GM21528 (cell line): ENCODE data around the gene ZNF101.
"Not testable (repeated sequence)": the region's sequence is repeated elsewhere in the genome, so short reads cannot be mapped to it uniquely, and the experiment has no call there.

Experiments used
- ATAC-seq: cut with Tn5 transposase; IDR thresholded peaks from one replicate; pipeline ENCODE4 v1.9.1; 2021; ENCODE audit warnings: mild to moderate bottlenecking, moderate library complexity; ENCODE audit not compliant: unreplicated experiment, low FRiP score

Gene ZNF101

DNA sequence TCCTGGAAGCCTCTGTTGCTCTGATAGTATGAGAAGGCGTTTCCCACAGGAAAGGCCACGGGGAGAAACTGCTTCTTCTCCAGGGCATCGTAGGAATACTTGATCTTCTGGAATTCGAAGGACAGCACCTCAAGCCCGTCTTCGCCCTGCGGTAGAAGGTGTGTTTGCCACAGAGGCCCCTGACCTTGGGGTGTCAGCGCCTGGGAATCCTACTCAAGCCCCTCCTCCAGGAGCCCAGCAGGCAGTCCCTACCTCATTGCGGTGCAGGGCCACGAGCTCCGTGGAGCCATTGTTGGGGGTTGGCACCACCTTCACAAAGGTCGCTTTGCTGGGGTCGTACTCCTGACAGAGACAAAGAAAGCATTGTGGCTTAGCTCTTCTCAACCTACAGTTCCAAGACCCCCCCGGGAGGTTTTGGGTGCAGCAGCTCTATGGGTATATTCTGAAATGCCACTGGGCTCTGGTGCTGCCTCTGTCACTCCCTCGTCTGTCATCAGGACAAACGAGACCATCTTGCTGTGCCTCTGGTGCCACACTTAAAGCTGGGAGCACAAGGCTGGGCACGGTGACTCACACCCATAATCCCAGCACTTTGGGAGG is 8.9 kb upstream of the ZNF101 start:
- no peak for ATAC-seq

DNA sequence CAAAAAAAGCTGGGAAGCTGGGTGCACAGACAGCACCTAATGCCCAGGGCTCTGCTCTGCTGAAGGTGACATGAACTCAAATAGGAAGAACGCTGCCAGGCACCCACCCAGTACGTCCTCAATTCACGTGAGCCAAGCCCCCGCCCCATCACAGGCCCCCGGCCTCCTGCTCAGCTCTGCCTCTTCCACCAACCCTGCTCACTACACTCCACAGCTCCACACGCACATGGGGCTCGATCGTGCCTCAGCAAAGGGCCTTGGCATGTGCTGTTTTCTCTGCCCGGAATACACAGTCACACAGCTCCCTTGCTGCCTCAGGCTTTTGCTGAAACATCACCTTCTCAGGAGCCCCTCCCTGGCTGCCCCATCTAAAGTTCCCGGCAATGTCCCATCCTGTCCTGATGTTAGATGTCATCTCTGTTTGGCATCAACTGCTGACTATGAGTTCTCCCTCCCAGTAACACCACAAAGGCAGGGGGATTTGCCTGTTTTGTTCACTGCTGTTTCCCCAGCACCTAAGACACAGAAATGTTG is 7.4 kb upstream of the ZNF101 start:
- ATAC-seq, result no peak

DNA sequence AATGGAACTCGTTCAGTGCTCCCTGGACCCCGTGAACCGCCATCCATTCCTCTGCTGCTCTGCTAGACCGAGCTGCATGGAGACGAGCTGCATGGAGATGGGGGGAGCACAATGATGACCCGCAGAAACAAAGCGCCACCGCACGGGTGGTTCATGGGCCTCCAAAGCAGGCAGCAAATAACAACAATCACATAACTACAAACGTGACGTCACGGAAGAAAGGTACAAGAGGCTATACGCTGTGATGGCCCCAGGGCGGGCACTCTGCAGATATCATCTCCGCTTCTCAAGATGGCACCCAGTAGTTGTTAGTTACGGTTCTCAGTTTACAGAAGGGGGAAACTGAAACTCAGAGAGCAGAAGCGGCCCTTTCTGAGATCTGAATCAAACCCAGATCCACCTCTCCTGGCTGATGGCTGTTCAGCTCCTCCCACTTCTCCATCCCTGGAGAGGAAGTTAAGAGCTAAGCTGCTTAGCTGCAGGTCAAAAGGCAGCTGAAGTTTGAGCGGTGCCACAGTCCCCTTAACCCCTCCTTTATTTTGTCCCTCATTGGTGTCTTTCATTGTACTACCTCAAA is 6.9 kb upstream of the ZNF101 start:
- ATAC-seq, result peak; percentile 44

DNA sequence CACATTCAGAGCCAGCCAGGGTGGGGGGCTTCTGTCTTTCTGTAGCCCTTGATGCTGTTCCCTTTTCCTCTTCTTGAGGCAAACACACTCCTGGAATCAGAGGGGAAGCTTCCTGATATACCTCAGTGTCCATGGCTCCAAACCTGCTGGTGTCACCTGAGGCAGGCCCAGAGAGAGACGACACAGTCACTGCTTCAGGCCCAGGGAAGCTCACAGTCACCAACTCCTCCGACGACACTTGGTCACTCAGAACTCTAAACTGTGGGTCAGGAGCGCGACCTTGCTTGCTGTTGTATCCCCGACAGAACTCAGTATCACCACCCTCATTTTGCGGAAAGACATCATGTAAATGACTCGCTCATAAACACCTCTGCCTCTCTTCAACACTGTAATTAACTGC is 6.3 kb upstream of the ZNF101 start:
- ATAC-seq, result no peak

DNA sequence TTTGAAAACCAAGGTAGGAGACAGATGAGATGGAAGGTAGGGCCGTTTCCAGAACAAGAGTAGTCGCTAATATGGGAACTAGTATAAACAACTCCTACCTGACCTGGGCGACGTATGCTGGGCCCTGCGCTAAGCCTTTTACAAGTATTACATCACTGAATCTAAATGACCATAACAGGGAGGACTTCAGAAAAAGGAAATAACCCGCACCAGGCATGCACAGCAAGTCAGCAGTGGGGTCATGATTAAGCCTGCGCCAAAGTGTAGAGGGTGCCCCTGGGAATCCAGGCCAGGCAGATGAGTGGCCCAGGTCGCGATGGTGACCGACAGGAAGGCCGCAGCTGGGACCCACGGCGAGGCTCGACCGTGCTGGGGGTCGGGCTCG is 5.8 kb upstream of the ZNF101 start:
- no peak for ATAC-seq

DNA sequence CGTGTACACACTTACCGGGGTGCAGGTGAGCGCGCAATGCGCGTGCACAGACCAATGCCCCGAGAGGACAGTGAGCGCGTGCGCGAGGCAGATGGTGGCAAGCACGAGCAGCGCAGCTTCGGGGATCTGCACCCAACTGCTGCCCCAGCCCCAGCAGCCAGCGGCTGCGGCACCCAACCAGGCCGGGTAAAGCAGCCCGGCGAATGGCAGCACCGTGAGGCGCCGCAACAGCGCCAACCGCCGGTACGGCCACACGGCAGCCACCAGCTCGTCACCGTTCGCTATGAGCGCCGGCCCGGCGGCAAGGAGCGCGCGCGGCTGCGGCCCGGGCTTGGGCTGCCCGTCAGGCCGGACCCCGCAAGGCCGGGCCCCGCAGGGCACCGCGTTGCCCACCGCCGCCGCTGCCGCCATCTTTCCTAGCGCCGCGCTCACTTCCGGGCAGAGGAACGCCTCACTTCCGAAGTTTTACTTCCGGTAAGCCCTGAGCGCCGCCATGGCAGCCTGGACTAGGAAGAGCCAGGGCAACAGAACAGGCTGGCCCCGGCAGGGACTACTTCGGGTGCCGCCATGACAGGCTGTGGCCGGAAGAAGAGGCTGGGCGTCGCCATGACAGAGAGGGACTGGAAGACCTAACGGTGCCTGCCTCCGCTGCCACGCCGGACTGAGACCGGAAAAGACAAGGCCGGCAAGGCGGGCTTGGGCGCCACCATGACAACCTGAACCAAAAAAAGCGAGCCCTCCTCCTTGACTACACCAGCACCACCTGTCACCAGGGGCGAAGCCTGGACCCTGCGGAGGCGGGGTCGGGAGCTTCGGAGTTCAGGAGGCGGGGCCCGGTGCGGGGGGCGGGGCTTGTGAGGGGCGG is 5.2 kb upstream of the ZNF101 start, which contains the start of gene ATP13A1:
Gene ATP13A1, minus strand, starts transcription at position 421 of the 865 bp plus-strand sequence. Its CDS starts 10 bp downstream, at position 411.
- ATAC-seq, result peak; percentile 69

DNA sequence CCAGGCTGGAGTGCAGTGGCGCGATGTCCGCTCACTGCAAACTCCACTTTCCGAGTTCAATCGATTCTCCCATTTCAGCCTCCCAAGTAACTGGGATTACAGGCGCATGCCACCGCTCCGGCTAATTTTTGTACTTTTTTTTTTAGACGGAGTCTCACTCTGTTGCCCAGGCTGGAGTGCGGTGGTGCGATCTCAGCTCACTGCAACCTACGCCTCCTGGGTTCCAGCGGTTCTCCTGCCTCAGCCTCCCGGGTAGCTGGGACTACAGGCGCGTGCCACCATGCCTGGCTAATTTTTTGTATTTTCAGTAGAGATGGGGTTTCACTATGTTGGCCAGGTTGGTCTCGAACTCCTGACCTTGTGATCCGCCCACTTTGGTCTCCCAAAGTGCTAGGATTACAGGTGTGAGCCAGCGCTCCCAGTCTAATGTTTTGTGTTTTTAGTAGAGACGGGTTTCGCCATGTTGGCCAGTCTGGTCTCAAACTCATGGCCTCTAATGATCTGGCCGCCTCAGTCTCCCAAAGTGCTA is 3.2 kb upstream of the ZNF101 start:
- ATAC-seq, result not testable (repeated sequence)

DNA sequence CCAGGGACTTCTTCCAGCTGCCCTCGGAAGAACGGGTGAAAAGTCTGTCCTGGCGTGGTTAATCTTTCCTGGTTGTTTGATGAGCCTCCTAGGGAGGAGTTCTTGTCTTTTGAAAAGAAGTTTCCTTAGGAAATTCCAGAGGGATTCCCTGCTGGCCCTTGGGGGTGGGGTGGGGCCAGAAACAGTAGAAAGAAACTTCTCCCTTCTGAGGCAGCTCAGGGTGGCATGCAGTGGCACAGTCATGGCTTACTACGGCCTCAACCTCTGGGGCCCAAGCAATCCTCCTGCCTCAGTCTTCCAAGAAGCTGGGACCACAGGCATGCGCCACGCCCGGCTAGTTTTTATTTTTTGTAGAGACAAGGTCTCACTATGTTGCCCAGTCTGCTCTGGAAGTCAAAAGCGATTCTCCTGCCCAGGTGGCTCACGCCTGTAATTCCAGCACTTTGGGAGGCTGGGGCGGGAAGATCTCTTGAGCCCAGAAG is 1.5 kb downstream of the ZNF101 start:
- ATAC-seq, result no peak

DNA sequence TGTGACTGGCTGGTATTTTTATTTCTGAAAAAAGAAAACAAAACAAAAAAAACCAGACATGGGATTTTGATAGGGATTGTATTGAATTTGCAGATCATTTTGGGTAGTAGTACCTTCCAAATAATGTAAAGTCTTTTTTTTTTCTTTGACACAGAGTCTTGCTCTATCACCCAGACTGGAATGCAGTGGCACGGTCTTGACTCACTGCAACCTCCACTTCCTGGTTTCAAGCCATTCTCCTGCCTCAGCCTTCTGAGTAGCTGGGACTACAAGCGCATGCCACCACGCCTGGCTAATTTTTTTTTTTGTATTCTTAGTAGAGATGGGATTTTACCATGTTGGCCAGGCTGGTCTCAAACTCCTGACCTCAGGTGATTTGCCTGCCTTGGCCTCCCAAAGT is 4.2 kb downstream of the ZNF101 start:
- ATAC-seq, result no peak

DNA sequence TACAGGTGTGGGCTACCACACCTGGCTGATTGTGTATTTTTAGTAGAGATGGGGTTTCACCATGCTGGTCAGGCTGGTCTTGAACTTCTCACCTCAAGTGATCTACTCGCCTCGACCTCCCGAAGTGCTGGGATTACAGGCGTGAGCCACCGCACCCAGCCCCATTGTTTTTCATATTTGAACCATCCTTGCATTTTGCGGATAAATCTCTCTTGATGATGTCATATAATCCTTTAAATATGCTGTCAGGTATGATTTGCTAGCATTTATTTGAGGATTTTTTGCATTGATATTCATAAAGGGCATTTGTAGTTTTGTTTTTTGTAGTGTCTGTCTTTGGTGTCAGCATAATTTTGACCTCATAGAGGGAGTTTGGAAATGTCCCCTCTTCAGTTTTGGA is 5.7 kb downstream of the ZNF101 start:
- no peak for ATAC-seq

DNA sequence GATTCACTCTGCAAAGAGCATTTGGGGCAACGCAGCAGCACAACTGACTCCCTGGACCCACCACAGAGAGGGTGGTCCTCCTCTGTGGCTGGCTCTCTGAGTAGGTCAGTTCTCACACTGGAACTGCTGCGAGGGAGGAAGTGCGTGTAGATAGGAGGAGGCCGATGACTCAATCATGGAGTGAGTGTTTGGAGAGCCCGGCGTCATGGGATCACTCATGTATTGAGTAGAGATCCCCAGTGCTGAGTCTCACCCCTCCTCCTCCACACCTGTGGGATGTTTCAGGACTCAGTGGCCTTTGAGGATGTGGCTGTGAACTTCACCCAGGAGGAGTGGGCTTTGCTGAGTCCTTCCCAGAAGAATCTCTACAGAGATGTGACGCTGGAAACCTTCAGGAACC is 8.9 kb downstream of the ZNF101 start:
- ATAC-seq, result no peak

DNA sequence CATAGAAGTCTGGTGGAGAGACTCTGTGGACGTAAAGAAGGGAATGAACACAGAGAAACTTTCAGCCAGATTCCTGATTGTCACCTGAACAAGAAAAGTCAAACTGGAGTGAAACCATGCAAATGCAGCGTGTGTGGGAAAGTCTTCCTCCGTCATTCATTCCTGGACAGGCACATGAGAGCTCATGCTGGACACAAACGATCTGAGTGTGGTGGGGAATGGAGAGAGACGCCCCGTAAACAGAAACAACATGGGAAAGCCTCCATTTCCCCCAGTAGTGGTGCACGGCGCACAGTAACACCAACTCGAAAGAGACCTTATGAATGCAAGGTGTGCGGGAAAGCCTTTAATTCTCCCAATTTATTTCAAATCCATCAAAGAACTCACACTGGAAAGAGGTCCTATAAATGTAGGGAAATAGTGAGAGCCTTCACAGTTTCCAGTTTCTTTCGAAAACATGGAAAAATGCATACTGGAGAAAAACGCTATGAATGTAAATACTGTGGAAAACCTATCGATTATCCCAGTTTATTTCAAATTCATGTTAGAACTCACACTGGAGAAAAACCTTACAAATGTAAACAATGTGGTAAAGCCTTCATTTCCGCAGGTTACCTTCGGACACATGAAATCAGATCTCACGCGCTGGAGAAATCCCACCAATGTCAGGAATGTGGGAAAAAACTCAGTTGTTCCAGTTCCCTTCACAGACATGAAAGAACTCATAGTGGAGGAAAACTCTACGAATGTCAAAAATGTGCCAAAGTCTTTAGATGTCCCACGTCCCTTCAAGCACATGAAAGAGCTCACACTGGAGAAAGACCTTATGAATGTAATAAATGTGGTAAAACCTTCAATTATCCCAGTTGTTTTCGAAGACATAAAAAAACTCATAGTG is 10.8 kb downstream of the ZNF101 start:
- ATAC-seq, result no peak

DNA sequence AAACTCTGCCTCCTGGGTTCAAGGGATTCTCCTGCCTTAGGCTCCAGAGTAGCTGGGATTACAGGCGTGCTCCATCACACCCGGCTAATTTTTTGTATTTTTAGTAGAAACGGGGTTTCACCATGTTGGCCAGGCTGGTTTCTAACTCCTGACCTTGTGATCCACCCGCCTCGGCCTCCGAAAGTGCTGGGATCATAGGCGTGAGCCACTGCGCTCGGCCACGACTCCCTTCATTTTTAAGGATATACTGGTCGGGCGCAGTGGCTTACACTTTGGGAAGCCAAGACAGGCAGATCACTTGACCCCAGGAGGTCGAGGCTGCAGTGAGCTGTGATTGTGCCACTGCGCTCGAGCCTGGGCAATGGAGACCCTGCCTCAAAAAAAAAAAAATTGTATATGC is 17.5 kb downstream of the ZNF101 start:
- not testable (repeated sequence) for ATAC-seq

DNA sequence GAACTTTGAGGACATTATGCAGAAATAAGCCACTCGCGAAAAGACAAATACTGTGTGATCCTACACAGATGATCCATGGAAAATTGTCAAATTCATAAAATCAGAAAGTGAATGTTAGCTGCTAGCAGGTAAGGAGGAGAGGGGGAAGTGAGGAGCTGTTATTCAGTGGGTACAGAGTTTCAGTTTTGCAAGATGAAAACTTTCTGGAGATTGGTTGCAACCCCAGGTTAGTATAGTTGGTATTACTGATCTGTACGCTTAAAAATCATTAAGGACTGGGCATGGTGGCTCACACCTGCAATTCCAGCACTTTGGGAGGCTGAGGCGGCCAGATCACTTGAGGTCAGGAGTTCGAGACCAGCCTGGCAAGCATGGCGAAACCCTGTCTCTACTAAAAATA is 17.9 kb downstream of the ZNF101 start:
- ATAC-seq, result no peak

DNA sequence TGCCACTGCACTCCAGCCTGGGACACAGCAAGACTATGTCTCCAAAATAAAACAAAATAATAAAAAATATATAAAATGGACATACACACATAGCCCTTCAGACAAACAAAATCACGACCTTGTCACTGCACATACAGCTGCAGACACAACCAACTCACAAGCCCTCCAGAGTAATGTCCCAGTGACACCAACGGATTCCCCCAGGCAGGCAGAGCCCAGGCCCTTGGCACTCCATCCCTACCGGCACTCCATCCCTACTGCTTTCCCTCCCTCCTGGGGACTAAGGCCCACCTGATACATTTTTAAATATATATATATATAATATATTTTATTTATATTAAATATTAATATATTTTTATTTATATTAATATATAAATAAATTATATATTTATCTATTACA is 18.5 kb downstream of the ZNF101 start:
- ATAC-seq, result no peak

DNA sequence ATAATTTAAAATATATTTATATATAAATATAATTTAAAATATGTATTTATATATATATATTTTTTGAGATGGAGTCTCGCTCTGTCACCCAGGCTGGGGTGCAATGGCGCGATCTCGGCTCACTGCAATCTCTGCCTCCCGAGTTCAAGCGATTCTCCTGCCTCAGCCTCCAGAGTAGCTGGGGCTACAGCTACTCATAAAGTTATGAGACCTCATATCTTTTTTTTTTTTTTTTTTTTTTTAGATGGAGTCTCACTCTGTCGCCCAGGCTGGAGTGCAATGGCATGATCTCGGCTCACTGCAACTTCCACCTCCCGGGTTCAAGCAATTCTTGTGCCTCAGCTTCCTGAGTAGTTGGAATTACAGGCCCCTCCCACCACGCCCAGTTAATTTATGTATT is 20.4 kb downstream of the ZNF101 start:
- not testable (repeated sequence) for ATAC-seq

DNA sequence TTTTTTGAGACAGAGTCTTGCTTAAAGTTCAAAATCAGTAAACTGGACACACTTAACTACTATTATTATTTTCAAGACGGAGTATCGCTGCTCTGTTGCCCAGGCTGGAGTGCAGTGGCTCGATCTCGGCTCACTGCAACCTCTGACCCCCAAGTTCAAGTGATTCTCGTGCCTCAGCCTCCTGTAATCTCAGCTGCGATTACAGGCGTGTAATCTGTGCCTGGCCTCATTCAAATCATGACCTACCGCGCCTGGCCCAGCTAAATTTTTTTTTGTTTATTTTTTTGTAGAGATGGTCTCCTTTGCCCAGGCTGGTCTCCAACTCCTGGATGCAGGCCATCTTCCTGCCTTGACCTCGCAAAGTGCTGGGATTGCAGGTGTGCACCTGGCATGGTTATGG is 23.0 kb downstream of the ZNF101 start:
- no peak for ATAC-seq

DNA sequence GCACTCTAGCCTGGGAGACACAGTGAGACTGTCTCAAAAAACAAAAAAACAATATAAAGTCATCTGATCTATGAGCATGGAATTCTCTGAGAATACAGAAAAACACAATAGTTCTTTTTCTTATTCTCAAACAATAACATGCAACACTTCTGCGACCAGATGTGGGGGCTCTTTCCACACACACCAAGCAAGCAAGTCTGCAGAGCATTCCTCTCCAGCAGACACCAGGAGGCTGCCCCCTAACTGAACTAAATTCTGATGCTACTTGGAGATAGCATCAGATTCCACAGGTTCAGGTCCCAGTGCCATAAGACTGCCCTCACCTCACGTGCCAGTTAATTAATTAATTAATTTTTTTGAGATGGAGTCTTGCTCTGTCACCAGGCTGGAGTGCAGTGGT is 27.7 kb downstream of the ZNF101 start:
- no peak for ATAC-seq

DNA sequence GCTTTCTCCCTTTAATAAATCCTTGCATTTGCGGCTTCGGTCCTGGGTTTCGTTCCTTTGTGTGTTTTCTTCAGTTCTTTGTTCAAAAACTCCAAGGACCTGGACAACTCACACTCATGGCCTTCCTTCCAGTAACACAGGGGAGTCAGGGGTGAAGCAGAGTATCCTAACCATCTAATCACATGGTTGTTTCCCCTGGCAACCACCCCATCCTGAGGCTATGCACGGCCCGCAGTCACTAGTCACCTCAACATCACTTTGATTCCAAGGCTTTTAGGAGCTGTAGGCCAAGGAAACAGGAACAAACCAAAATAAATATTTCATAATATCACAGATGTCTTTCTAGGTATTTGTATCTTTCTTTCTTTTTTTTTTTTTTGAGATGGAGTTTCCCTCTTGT is 28.9 kb downstream of the ZNF101 start:
- no peak for ATAC-seq

DNA sequence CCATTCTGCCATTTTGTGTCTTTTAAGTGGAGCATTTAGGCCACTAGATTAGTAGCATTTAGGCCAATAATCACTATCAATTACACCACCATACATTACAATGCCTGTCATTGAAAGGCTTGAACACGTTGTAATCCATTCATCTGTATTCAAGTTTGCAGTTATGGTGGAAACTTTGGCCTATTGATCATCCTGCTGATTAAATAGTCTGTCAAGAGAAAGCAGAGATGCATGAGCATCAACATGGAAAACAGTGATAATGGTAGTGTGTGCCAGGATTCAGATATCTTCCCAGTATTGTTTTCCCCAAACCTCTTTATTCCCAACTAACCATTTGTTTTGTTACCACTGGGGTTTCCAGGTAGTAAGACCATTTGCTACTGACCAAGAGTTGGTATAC is 31.9 kb downstream of the ZNF101 start:
- not testable (repeated sequence) for ATAC-seq
